K562 (cell line): ENCODE measurements around the gene CALHM3. TPM values are rescaled to one million over a fixed set of nuclear protein-coding genes. Genes with fewer than 3 reads are reported as not detected.

ENCODE experiments used
- ATAC-seq: fragments of 200-7000 bp; cut with Tn5 transposase; 3 replicates; pipeline ENCODE4 v1.9.1; 2020; ENCODE audit warnings: moderate library complexity
- BruUV-seq: library from RNA; stranded (reverse); fragments of 400-500 nt; replicated peaks from 2 replicates; lab custom pipeline; 2021; lab: Mats Ljungman, UMichigan
- CTCF ChIA-PET: fragments of 300-600 bp; formaldehyde crosslinking; extraction: SDS; loops from one replicate; lab custom pipeline; 2021; ENCODE audit warnings: low intra/inter-chr PET ratio; lab: Yijun Ruan, JAX
- POLR2A ChIA-PET: fragments of 300-600, 350-650 bp; sonication (Branson Sonifier 250); formaldehyde crosslinking; extraction: SDS; loops from one replicate; lab custom pipeline; 2021; ENCODE audit warnings: antibody characterized with exemption, inconsistent platforms; lab: Yijun Ruan, JAX
- DNase-seq, 4 experiments: peaks; one replicate each; pipeline versions ENCODE4 v3.0.0 to v3.0.0-alpha.2; 2011 to 2018; ENCODE audit warnings: low spot score in 3 of 4, mixed read lengths in 3 of 4; ENCODE audit errors: extremely low read depth in 1 of 4
- FAIRE-seq: peaks from 2 replicates; lab custom pipeline; 2011; peaks lifted over from hg19 to GRCh38; lab: Jason Lieb, UNC
- H2AFZ ChIP-seq: 2 replicates; pipeline ENCODE4 v1.6.0; 2011; ENCODE audit warnings: low read depth, low read length, control low read depth, inconsistent platforms
- H3K27ac ChIP-seq: fragments of 200-600 bp; 3 replicates; pipeline ENCODE4 v1.8.0; 2011; ENCODE audit warnings: low read depth, mild to moderate bottlenecking, control low read depth, inconsistent platforms, low read length, moderate library complexity, mixed read lengths; ENCODE audit errors: extremely low read depth
- H3K27me3 ChIP-seq, 2 experiments: fragments of 300-600 bp in 1 of 2; 2 replicates in 1 of 2; 3 replicates in 1 of 2; pipeline versions ENCODE4 v1.6.0 to v1.8.0; 2011; ENCODE audit warnings: inconsistent platforms in 2 of 2, low read length in 2 of 2, mild to moderate bottlenecking in 1 of 2, mixed read lengths in 1 of 2, moderate library complexity in 1 of 2; ENCODE audit not compliant: control insufficient read depth in 2 of 2, insufficient read depth in 2 of 2
- H3K36me3 ChIP-seq: fragments of 300-600 bp; 3 replicates; pipeline ENCODE4 v1.8.0; 2011; ENCODE audit warnings: mild to moderate bottlenecking, low read length, inconsistent platforms; ENCODE audit not compliant: control insufficient read depth, insufficient read depth
- H3K4me1 ChIP-seq, 2 experiments: fragments of 200-600 bp in 1 of 2; replicated peaks in 1 of 2; 2 replicates in 1 of 2; 3 replicates in 1 of 2; pipeline versions ENCODE4 v1.5.1 to v1.8.0; 2011; ENCODE audit warnings: inconsistent platforms in 2 of 2, low read length in 2 of 2, mild to moderate bottlenecking in 1 of 2, mixed read lengths in 1 of 2, moderate library complexity in 1 of 2; ENCODE audit not compliant: control insufficient read depth in 2 of 2, insufficient read depth in 2 of 2
- H3K4me2 ChIP-seq: 2 replicates; pipeline ENCODE4 v1.6.1; 2011; ENCODE audit warnings: low read length, control low read depth, inconsistent platforms, mixed read lengths; ENCODE audit not compliant: insufficient read depth
- H3K4me3 ChIP-seq: fragments of 200-600 bp; sonication (generic), shearing (Covaris generic); 2 replicates; pipeline ENCODE4 v1.5.1; 2016; ENCODE audit warnings: control low read depth, inconsistent platforms
- H3K79me2 ChIP-seq: fragments of 200-600 bp; 3 replicates; pipeline ENCODE4 v1.8.0; 2011; ENCODE audit warnings: low read length, inconsistent platforms; ENCODE audit not compliant: control insufficient read depth, insufficient read depth
- H3K9ac ChIP-seq, 2 experiments: 2 replicates each; pipeline versions ENCODE4 v1.6.0 to v1.6.1; 2011; ENCODE audit warnings: low read depth in 2 of 2, low read length in 2 of 2, control low read depth in 1 of 2, inconsistent platforms in 1 of 2, mild to moderate bottlenecking in 1 of 2, mixed read lengths in 1 of 2; ENCODE audit not compliant: insufficient read depth in 1 of 2
- H3K9me1 ChIP-seq: one replicate; pipeline ENCODE4 v1.6.0; 2011; ENCODE audit warnings: inconsistent platforms, mild to moderate bottlenecking, low read length, moderate library complexity; ENCODE audit not compliant: control insufficient read depth, insufficient read depth
- H3K9me3 ChIP-seq: replicated peaks from 2 replicates; pipeline ENCODE4 v1.5.1; 2011; ENCODE audit warnings: low read depth, low read length, inconsistent platforms; ENCODE audit not compliant: control insufficient read depth, insufficient read depth
- H4K20me1 ChIP-seq: replicated peaks from 2 replicates; pipeline ENCODE4 v1.6.1; 2011; ENCODE audit warnings: low read length, inconsistent platforms, mixed read lengths; ENCODE audit not compliant: control insufficient read depth, insufficient read depth
- CHD4 ChIP-seq: fragments of 200-600 bp; sonication (generic); IDR thresholded peaks from 3 replicates; pipeline ENCODE4 v1.6.1; 2012; ENCODE audit warnings: low read depth, mild to moderate bottlenecking, mixed read lengths, low read length, inconsistent platforms; ENCODE audit not compliant: insufficient read depth, insufficient replicate concordance, poor library complexity, severe bottlenecking
- FIP1L1 ChIP-seq: fragments of 200-400 bp; formaldehyde crosslinking; IDR thresholded peaks from 2 replicates; pipeline ENCODE4 v1.6.1; 2018; ENCODE audit warnings: mild to moderate bottlenecking, low read depth, low read length; ENCODE audit not compliant: poor library complexity, severe bottlenecking
- POLR2G ChIP-seq: fragments of 200-400 bp; formaldehyde crosslinking; IDR thresholded peaks from 2 replicates; pipeline ENCODE4 v1.6.1; 2017; ENCODE audit warnings: low read depth, mild to moderate bottlenecking, antibody characterized with exemption, low read length, moderate library complexity
- SIRT6 ChIP-seq: IDR thresholded peaks from one replicate; pipeline ENCODE4 v1.6.1; 2012; ENCODE audit warnings: low read depth, mild to moderate bottlenecking, control low read depth, inconsistent platforms, low read length, moderate library complexity
- ZKSCAN1 ChIP-seq: fragments of 150-350 bp; IDR thresholded peaks from 2 replicates; pipeline ENCODE4 v1.6.1; 2016; ENCODE audit warnings: low read depth, low read length
- ZNF175 ChIP-seq: fragments of 200-800 bp; sonication (Bioruptor generic); IDR thresholded peaks from 2 replicates; pipeline ENCODE4 v1.6.1; 2016; ENCODE audit warnings: low read depth, mild to moderate bottlenecking, missing genetic modification characterization, missing compliant biosample characterization
- WGBS: fragments of 100-300 bp; shearing (Covaris generic); methylation state at CpG from one replicate; pipeline ENCODE4 v1.1.6; 2016; ENCODE audit warnings: low coverage, mixed read lengths; ENCODE audit not compliant: insufficient coverage; ENCODE audit errors: missing lambda C conversion rate; 5-methylcytosine and 5-hydroxymethylcytosine counted together
- in situ Hi-C: fragments of 300-500 bp; cut with MboI; formaldehyde crosslinking; loops from 4 replicates; pipeline ENCODE4 v1.15.0; 2018; ENCODE audit warnings: inconsistent platforms, mixed read lengths
- intact Hi-C: fragments of 100-400 bp; cut with micrococcal nuclease; formaldehyde crosslinking; loops from 2 replicates; pipeline ENCODE4 v1.14.2; 2022
- polyA plus RNA-seq, 8 experiments: library from polyadenylated mRNA; depleted of rRNA in 4 of 8; stranded (reverse) in 5 of 8; unstranded in 3 of 8; fragments of >200 nt; fragmentation: Nextera tagmentation in 2 of 8; fragmentation: Illumina TruSeq in 1 of 8; extraction: Ambion mirVana in 2 of 8; extraction: Trizol in 1 of 8; gene quantifications; 2 replicates each; pipeline versions ENCODE4 v1.2.1 to v1.2.3, GENCODE V29; 2011 to 2014; ENCODE audit warnings: inconsistent platforms in 1 of 8, missing spikeins in 1 of 8
- total RNA-seq, 7 experiments: library from RNA; depleted of rRNA in 6 of 7; stranded (reverse); fragments of >200 nt in 6 of 7; fragmentation: Illumina TruSeq in 2 of 7; extraction: Trizol in 2 of 7; gene quantifications; 2 replicates each; pipeline versions ENCODE4 v1.2.1 to v1.2.3, GENCODE V29; 2011 to 2021; ENCODE audit warnings: low replicate concordance in 1 of 7
- TF ChIP-seq, protein P1 (sequence below), 2 experiments: fragments of 450-650 bp in 1 of 2; IDR thresholded peaks; 2 replicates each; pipeline ENCODE4 v1.6.1; 2011 to 2017; ENCODE audit warnings: low read depth in 2 of 2, antibody characterized with exemption in 1 of 2, borderline replicate concordance in 1 of 2, low read length in 1 of 2, mild to moderate bottlenecking in 1 of 2, mixed read lengths in 1 of 2; ENCODE audit not compliant: control insufficient read depth in 1 of 2
- TF ChIP-seq, protein P2 (sequence below): sonication (generic); formaldehyde crosslinking; IDR thresholded peaks from 2 replicates; pipeline ENCODE4 v1.8.1; 2023; ENCODE audit warnings: mild to moderate bottlenecking, missing genetic modification reagents

Gene CALHM3
- total and polyA plus RNA-seq, 9 of the 15 experiments (the other 6 are each of a cell fraction or from before 2014, with no cell fraction given), result not detected

DNA sequence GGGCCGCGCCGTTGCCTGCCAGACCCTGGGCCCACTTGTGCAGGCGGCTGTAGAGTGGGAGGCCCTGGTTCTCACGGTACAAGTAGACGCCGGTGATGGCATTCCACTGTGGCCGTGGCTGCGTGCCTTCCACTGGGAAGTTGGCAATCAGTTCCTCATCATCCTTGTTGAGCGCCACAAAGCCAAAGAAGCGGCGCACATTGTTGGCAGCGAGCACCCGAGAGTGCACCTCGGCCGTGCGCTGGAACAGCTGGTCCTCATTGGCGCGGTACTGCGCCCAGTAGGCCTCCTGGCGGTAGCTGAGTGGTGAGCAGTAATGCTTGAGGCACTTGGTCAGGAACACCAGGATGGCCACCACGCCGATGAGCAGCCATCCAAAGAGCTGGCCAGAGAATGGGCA is 31.9 kb downstream of the CALHM3 start:
- Histone ChIP-seq H3K4me3 (no peak overlapping the region), H3K9me1 (no peaks in the 10 kb centered on the region), H3K27ac (no peak overlapping the region), H3K27me3 (no peaks in the 10 kb centered on the region), H3K36me3 (peaks cover 57% of the 10 kb centered on the region; the same call in 2 of the 3 replicates), H4K20me1 (0 out of 2 replicates have a peak, but pooled peaks cover 3% of the 10 kb centered on the region), H3K4me1 (peaks cover 2 to 16% of the 10 kb centered on the region in 2 experiments; a peak in 3 of 5 replicates), H3K9ac (0 out of 4 replicates have a peak overlapping the region, but pooled peaks of 1 of the 2 experiments have one; percentile 26), H3K9me3 (no peaks in the 10 kb centered on the region), H3K4me2 (no peak overlapping the region), H2AFZ (no peak overlapping the region), H3K79me2 (no peaks in the 10 kb centered on the region)
- FAIRE-seq (no peak), DNase-seq (no peak), ATAC-seq (no peak)
- TF ChIP-seq, protein P1, sequence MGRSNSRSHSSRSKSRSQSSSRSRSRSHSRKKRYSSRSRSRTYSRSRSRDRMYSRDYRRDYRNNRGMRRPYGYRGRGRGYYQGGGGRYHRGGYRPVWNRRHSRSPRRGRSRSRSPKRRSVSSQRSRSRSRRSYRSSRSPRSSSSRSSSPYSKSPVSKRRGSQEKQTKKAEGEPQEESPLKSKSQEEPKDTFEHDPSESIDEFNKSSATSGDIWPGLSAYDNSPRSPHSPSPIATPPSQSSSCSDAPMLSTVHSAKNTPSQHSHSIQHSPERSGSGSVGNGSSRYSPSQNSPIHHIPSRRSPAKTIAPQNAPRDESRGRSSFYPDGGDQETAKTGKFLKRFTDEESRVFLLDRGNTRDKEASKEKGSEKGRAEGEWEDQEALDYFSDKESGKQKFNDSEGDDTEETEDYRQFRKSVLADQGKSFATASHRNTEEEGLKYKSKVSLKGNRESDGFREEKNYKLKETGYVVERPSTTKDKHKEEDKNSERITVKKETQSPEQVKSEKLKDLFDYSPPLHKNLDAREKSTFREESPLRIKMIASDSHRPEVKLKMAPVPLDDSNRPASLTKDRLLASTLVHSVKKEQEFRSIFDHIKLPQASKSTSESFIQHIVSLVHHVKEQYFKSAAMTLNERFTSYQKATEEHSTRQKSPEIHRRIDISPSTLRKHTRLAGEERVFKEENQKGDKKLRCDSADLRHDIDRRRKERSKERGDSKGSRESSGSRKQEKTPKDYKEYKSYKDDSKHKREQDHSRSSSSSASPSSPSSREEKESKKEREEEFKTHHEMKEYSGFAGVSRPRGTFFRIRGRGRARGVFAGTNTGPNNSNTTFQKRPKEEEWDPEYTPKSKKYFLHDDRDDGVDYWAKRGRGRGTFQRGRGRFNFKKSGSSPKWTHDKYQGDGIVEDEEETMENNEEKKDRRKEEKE (IDR thresholded peaks at IDR 0.05; ENCODE audit: borderline replicate concordance in 1 of 2, control insufficient read depth in 1 of 2, low read depth in 2 of 2, low read length in 1 of 2), result no peak
- TF ChIP-seq, protein P2, sequence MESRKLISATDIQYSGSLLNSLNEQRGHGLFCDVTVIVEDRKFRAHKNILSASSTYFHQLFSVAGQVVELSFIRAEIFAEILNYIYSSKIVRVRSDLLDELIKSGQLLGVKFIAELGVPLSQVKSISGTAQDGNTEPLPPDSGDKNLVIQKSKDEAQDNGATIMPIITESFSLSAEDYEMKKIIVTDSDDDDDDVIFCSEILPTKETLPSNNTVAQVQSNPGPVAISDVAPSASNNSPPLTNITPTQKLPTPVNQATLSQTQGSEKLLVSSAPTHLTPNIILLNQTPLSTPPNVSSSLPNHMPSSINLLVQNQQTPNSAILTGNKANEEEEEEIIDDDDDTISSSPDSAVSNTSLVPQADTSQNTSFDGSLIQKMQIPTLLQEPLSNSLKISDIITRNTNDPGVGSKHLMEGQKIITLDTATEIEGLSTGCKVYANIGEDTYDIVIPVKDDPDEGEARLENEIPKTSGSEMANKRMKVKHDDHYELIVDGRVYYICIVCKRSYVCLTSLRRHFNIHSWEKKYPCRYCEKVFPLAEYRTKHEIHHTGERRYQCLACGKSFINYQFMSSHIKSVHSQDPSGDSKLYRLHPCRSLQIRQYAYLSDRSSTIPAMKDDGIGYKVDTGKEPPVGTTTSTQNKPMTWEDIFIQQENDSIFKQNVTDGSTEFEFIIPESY, result peak; percentile 71; the same call in 1 of the 2 replicates
- TF ChIP-seq CHD4 (no peak), ZNF175 (CRISPR knock-in tag) (no peak), SIRT6 (no peak), FIP1L1 (no peak), ZKSCAN1 (peak; percentile 58; the same call in 1 of the 2 replicates), POLR2G (peak; percentile 61)
- BruUV-seq, result no TSS peak
- in situ Hi-C loops (no loop called here), intact Hi-C loops (no loop called here)
- CTCF ChIA-PET, result no interaction called here
- 87% methylated on average over 8 of the region's 23 CpGs for WGBS
- POLR2A ChIA-PET, result no interaction called here
